G401.6 (cell line): ENCODE measurements around the gene MOB3A.
"Not testable (repeated sequence)": the region's sequence is repeated elsewhere in the genome, so short reads cannot be mapped to it uniquely, and the experiment has no call there.

Experiments
- FAIRE-seq: peaks from 2 replicates; lab custom pipeline; 2012; peaks lifted over from hg19 to GRCh38; lab: Jason Lieb, UNC

The MOB3A gene

DNA sequence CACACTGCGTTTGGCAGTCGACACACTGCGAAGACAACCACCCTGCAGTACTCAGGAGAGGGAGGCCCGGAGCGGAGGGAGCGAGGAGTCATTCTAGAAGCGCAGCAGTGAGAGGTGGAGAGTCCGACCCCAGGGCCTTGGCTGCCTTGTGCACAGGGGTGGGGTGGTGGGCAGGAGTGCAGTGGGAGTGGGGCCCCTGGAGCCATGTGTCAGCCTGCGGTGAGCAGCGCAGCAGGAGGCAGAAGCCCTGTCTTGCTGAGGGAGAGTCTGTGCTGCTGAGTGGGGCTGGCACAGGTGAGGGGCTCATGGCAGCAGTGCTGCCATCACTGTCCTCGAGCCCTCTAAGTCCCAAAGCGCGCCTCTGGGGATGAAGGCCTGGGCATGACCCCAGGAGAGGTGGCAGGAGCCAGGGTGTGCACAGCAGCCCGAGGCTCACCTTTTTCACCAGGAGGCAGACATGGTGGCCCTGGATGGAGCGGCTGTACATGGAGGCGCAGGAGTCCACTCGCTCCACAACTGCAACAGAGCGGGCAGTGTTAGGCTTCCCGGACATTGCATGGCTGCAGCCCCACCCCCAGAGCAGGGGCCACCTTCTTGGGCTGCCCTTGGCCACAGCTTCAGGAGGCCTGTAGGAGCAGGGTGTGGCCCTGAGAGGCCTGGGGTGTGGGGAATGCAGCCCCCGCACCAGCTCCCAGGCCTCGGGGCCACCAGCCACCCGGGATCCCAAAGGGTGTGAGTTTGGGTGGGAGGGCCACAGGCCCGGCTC lies 12.3 kb upstream of the MOB3A start:
- no peak for FAIRE-seq

DNA sequence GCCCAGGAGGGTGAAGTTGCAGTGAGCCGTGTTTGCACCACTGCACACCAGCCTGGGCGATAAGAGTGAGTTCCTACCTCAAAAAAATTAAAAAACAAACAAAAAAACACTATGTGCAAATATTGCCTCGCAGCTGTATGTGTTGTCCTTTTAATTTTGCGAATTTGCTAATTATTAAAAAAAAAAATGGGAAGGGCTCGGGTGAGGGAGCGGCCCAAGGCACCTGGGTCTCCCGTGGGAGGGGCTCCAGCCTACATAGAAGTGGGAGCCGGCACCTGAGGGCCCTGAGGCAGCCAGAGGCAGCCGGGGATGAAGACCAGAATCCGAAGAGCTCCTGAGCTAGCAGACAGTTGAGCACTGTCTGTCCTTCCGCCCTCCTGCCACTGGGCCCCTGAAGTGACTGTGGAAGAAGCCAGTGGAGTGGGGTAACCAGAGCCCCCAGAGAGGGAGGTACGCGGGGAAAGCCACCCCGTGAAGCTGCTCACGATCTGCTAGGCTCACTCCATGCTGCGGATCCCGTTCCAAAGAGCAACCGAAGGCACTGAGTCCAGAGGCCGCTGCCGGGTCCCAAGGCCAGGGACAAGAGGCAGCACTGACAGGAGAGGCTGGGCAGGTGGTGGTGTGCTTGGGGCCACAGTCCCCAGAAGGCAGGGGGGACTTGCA lies 7.0 kb upstream of the MOB3A start:
- no peak for FAIRE-seq

DNA sequence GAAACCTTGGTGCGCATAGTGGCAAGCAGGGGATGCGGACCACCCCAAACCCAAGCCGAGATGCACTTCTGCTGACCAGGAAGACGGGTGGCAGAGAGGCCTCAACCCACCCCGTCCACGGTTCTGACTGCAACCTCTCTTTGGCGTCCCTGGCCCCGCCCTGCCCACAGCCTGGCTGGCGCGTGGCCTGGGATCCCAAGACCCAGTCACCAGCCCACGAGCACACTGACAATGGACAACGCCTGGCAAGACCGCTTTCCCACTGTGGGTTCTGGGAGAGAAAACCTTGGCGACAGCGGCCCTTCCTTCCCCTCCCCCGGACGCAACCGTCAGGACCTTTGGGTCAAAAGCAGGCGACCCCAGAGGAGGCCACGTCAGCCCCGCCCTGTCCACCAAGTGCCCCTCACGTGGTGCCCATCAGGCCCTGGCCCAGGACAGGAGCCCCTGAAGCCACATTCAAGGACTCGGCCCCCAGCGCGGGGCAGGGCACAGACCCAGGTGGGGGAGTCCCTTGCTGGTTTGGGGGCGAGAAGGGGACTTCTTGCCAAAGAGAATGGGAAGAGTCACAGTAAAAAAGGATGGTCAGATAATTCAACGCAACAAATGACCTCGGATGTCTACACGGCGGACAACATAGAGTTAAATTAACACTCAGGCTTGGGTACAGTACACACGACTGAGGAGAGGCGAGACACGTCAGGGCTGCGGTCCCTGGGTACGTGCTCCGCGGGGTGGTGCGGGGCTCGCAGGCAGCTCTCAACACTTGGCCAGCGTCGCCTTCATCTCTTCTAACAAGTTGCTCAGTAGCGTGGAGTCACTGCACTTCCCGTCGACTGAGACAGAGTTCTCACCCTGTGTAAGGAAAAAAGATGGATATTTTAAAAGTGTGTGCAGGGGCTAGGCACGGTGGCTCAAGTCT lies 5.5 kb upstream of the MOB3A start:
- no peak for FAIRE-seq

DNA sequence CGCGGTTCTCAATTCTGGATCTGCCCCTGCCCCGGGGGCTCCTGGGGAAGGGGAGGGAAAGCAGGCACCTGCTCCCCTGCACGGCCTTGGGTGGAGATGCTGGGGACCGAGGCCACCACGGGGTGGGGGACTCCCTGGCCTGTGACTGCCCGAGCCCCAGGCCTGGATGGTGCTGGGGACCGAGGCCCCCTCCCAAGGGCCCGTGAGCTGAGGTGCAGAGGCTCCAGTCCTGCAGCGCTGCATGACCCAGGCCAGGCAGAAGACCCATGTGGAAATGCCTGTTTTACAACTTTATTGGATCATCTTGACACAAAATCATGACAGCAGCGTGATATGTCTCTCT lies 4.6 kb upstream of the MOB3A start:
- FAIRE-seq, result no peak

DNA sequence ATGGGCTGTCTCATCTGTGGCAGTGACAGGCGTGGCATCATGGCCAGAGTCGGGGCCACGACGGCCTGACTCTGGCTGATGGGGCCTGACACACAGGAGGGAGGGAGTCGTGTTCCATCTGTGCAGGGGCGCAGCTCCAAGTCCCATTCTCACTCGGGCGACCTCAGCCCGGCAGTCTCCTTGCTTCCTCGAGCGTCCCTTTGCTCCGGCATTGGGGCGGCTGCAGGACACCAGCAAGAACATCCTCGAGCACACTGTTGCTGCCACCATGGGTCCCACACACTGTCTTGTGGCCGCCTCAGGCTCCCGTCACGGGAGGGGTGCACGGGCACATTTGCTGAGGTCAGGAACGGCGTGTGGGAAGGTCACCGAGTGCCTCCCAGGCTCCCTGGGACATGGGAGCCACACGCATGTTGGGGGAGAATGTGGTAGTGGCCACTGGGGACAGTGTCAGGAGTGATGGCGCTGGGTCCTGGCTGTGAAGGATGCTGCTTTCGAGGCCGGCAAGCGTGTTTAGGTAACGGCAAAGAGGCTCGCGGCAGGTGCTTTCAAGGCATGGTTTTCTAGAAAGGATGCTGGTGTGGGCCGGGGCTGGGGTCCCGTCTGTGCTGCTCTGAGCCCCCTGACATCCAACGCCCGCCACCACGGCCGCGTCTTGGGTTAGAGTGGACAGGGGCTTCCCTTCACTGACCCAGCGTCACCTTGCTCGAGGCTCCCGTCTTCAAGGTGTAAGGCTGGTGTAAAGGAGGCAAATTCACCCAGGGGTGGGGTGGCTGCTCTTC lies 4.0 kb upstream of the MOB3A start:
- no peak for FAIRE-seq

DNA sequence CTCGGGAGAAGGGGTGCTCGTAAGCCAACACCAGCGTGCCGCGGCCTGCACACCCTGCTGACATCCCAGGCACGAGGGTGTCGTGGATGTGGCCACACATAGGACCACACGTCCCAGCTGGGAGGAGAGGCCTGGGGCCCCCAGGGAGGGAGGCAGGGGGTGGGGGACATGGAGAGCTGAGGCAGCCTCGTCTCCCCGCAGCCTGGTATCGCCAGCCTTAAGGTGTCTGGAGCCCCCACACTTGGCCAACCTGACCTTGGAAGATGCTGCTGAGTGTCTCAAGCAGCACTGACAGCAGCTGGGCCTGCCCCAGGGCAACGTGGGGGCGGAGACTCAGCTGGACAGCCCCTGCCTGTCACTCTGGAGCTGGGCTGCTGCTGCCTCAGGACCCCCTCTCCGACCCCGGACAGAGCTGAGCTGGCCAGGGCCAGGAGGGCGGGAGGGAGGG lies 3.0 kb upstream of the MOB3A start:
- no peak for FAIRE-seq

DNA sequence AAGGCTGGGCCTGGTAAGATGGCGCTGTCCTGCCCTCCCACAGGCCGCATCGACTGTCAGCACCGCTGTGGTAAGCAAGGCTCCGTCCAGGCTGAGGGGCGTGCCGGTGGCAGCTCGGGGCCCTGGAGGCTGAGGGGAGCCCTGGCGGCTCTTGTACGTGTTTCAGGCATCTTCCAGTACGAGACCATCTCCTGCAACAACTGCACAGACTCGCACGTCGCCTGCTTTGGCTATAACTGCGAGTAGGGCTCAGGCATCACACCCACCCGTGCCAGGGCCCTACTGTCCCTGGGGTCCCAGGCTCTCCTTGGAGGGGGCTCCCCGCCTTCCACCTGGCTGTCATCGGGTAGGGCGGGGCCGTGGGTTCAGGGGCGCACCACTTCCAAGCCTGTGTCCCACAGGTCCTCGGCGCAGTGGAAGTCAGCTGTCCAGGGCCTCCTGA lies 1.8 kb upstream of the MOB3A start:
- FAIRE-seq, result no peak

DNA sequence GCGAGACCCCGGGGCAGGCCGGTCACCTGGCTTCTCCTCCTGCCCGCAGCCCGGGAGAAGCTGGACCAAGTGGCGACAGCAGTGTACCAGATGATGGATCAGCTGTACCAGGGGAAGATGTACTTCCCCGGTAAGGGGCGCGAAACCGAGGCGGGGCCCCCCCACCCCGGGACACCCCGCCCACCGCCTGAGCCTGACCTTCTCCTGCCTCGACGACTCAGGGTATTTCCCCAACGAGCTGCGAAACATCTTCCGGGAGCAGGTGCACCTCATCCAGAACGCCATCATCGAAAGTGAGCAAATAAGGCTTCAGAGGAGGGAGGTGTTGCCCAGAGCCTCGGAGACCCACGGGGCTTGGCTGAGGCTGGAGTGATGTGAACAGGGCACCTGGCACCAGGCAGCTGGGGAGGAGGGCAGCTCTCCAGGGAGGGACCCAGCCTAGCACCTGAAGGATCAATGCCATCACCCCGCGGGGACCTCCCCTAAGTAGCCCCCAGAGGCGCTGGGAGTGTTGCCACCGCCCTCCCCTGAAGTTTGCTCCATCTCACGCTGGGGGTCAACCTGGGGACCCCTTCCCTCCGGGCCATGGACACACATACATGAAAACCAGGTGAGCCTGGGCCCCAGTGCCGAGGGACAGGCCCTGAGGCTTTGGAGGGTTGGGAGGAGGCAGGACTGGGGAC lies 1.2 kb upstream of the MOB3A start:
- FAIRE-seq, result no peak

DNA sequence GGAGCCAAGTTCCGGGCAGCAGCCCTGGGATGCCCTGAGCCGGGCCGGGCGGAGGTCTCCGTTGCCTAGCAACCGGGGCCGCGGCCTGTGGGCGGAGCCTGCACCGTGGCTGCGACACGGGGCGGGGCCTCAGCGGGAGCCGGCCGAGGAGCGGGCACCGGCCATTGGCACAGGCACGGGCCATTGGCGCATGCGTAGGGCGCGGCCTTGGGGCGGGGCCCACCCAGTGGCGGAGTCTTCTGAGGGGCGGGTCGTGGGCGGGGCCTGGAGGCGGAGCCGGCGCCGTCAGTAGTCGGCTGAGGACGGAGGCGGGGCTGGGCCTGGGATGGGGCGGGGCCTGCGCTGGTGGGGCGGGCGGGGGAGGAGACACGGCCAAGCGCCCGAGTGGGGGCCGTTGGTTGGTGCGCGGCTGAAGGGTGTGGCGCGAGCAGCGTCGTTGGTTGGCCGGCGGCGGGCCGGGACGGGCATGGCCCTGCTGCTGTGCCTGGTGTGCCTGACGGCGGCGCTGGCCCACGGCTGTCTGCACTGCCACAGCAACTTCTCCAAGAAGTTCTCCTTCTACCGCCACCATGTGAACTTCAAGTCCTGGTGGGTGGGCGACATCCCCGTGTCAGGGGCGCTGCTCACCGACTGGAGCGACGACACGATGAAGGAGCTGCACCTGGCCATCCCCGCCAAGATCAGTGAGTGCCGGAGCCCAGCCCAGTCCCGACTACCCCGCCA lies 515 bp upstream of the MOB3A start, which contains the start of gene IZUMO4:
Gene IZUMO4 (plus strand): TSS at position 436 of the 723 bp plus-strand sequence. CDS start 31 bp downstream, at position 467.
- no peak for FAIRE-seq

DNA sequence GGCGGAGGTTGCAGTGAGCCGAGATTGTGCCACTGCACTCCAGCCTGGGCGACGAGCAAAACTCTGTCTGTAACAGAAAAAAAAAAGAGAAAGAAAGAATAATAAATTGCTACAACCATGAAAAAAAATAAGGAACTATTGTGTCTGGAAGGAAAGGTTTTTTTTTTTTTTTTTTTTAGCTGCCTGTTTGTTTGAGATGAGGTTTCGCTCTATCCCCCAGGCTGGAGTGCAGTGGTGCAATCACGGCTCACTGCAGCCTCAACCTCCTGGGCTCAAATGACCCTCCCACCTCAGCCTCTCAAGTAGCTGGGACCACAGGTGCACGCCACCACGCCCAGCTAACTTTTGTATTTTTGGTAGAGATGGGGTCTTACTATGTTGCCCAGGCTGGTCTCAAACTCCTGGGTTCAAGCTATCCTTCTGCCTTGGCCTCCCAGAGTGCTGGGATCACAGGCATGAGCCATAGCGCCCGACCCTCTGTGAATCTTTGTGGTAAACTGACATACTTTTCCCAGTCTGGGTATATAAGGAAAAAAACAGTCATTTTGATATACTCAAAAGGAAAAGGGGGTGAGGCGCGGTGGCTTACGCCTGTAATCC lies 4.1 kb downstream of the MOB3A start:
- FAIRE-seq, result not testable (repeated sequence)

DNA sequence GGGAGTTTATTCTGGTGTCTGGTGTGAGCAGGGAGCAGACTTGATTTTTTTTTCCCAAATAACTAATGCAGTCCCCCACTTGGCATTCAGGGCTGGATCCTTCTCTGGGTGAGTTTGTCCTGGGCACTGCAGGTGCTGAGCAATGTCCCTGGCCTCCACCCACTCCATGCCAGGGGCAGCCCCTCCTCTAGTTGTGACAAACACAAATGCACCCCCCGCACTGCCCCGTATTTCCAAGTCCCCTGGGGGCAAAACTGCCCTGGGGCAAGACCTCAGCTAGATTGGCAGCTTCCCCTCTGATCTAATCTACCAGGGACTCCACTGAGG lies 6.4 kb downstream of the MOB3A start:
- FAIRE-seq, result no peak

DNA sequence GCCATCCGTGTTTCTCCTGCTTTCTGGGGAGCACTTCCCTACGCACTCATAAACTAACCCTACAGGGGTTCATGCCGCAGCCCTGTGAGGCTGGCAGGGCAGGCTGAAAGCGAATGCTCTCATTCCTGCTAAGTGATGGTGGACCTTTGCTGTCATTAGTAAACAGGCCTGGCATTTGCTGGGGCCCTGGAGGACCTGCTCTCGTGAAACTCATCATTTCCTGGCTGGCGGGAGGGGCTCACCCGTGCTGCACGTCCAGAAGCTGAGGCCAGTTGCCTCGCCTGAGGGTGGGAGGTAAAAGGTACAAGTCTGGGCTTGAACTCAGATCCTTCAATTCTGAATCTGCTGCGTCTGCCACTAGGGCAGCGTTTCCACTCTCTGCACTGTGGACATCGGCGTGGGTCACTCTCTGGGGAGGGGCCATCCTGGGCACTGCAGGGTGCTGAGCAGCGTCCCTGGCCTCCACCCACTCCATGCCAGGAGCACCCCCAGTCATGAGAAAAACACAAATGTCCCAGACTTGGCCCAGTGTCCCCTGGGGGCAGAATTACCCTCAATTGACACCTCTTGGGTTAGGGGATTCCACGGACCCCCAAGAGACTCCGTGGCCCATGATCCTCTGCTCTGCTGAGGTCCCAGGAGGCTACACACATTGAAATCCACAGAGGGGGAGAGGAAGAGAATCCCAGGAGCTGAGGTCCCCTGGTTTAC lies 7.0 kb downstream of the MOB3A start:
- FAIRE-seq, result no peak

DNA sequence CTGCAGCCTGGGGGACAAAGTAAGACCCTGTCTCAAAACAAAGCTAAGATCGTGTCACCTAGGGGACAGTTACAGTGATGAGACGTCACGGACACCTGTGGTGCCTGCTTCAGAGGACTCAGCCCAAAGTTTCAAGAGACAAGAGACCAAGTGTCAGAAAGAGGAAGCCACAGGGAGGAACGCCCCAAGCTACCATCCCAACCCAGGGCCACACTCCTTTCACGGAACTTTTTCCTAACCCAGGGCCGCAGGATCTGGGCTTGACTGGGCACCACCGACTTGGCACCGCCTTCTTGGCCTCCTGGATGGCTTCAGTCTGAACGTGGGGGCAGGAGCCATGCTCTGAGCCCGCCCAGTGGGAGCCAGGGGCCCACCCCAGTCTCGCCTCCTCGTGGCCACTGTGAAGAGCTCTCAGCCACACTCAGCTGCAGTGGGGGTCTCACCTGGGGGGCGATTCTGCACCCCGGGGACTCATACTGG lies 8.5 kb downstream of the MOB3A start:
- no peak for FAIRE-seq

DNA sequence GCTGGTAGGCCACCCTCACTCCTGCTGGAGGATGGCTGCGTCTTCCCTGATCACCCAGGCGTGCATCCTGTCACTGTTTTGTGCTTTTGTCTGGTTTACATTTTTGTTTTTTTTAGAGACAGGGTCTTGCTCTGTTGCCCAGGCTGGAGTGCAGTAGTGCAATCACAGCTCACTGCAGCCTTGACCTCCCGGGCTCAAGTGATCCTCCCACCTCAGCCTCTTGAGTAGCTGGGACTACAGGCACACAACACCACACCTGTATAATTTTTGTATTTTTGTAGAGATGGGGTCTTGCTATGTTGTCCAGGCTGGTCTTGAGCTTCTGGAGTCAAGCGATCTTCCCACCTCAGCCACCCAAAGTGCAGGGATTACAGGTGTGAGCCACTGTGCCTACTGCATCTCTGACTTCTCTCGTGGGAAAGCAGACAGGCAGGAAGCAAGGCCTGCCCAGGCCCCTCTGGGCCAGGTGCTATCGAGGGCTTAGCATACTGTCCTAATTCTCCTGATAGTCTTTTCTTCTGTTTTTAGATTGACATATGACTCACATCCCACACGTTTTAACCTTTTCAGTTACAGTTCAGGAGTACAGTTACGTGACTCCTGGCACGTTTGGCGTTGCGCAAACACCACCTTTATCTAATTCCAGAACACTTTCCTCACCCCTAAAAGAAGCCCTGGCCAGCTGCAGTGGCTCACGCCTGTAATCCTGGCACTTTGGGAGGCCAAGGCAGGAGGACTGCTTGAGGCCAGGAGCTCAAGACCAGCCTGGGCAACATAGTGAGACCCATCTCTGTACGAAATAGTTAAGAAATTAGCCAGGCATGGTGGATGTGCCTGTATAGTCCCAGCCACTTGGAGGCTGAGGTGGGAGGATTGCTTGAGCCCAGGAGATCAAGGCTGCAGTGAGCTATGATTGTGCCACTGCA lies 9.2 kb downstream of the MOB3A start:
- FAIRE-seq, result not testable (repeated sequence)

DNA sequence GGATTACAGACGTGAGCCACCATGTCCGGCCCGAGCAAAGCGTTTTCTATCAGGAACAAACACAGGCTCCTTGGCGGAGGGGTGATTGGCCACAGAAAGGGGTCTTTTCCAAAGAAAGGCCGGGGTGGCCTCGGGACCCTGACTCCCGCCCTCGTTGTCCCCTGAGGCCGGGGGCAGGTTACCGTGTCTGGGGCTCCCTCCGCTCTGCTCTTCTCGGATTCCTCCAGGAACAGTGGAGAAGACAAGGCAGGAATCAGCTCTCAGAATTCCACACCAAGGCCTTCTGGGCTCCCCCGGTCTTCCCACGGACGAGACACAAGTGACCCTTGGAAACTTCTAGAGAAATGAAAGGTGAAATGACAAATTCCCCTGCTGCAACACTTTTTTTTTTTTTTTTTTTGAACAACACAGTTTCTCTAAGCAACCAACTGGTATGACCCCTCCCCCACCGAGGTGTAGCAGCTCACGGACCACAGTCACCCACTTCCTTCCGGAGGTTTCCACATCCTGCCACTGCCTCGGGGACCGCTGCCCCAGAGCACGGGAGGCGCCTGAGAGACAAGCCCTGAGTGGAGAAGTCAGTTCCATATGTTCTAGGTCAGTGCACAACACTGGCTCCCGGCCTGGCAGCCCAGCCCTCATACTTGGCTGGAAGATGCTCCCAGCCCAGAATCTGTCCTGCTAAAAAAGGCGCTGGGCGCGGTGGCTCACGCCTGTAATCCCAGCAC lies 11.0 kb downstream of the MOB3A start:
- FAIRE-seq, result no peak

DNA sequence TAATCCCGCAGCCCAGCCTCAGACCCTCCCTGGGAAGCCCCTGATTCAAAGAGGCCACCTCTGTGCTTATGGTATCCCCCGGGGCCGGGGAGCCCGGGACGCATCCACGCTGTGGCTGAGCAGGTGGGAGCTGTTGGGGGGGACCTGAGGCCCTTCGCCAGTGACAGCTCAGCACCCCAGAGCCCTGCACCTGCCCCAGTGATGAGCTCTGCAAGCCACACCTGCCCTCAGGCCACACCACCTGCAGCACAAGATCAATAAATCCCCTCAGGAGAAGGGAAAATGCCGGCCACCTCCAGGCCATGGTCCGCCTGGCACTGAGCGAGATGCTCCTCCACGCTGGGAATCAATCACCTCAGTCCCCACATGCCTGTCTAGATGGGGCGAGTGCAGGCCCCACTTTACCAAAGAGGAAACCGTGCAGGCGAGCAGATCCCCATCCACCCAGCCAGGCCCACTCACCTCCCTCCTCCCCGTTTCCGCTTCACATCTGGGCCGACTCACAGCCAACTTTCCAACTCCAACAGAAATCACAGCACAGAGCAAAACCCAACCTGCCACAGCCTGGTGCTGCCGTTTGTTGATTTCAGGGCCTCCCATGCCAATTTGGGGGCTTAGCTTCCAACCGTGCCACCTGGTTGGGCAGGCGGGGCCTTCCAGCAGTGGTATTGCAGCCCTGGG lies 12.8 kb downstream of the MOB3A start:
- no peak for FAIRE-seq
